GM21717 (cell line): ENCODE results near the gene STON1.
"Not testable (repeated sequence)": the region's sequence is repeated elsewhere in the genome, so short reads cannot be mapped to it uniquely, and the experiment has no call there.

Experiments
- ATAC-seq: cut with Tn5 transposase; IDR thresholded peaks from one replicate; pipeline ENCODE4 v1.9.1; 2021; ENCODE audit warnings: mild to moderate bottlenecking, moderate library complexity; ENCODE audit not compliant: unreplicated experiment

The STON1 gene

DNA sequence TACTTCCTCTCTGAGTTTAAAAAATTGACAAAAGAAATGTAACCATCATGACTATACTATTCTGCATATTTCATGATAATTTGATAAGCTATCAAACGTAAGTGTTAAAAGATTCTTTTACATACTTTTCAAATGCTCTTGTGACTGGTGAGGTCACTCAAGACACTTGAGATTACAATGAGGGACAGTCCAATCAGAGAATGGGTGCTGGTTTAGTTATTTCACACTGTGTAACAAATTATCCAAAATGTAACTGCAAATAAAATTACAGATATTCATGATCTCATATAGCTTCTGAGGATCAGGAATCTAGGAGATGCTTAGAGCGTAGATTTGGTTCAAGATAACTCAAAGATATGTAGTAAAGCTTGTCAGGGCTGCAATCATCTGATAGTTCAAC is 83.3 kb downstream of the STON1 start:
- no peak for ATAC-seq

DNA sequence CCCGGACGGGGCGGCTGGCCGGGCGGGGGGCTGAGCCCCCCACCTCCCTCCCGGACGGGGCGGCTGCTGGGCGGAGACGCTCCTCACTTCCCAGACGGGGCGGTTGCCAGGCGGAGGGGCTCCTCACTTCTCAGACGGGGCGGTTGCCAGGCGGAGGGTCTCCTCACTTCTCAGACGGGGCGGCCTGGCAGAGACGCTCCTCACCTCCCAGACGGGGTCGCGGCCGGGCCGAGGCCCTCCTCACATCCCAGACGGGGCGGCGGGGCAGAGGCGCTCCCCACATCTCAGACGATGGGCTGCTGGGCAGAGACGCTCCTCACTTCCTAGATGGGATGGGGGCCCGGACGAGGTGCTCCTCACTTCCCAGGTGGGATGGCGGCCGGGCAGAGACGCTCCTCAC is 84.6 kb downstream of the STON1 start:
- not testable (repeated sequence) for ATAC-seq

GRCh38 chr2:48617618-48618017 is 87.7 kb downstream of the STON1 start, which contains the start of gene GTF2A1L:
GTF2A1L (plus strand) TSS chr2:48617856; CDS start chr2:48617875, 19 bp downstream.
- ATAC-seq: no peak

GRCh38 chr2:48619526-48619925 is 89.6 kb downstream of the STON1 start:
- ATAC-seq: no peak

GRCh38 chr2:48620604-48621003 is 90.7 kb downstream of the STON1 start:
- ATAC-seq: no peak

GRCh38 chr2:48622691-48623090 is 92.7 kb downstream of the STON1 start:
- ATAC-seq: not testable (repeated sequence)

DNA sequence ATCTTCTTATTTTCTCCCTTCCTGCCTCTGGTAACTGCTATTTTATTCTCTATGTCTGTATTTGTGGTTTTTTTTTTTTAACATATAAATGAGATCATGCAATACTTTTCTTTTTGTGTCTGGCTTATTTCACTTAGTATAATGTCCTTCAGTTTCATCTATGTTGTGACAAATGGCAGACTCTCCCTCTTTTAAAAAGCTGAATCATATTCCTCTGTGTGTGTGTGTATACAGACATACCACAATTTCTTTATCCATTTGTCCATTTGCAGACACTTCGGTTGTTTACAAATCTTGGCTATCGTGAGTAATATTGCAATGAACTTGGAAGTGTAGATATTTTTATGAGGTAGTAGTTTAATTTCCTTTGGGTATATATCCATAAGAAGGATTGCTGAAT is 94.7 kb downstream of the STON1 start:
- no peak for ATAC-seq

DNA sequence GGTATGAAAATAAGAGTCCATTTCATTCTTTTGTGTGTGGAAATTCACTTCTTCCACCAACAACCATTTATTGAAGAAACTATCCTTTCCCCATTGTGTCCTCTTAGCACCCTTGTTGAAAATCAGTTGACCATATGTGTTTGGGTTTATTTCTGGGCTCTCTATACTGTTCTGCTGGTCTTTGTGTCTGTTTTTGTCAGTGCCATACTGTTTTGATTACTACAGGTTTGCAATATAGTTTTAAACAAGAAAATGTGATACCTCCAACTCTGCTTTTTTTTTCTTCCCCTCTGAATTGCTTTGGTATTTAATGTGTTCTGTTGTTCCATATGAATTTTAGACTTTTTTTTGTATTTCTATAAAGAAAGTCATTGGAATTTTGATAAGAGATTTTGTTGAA is 96.1 kb downstream of the STON1 start:
- ATAC-seq: no peak

DNA sequence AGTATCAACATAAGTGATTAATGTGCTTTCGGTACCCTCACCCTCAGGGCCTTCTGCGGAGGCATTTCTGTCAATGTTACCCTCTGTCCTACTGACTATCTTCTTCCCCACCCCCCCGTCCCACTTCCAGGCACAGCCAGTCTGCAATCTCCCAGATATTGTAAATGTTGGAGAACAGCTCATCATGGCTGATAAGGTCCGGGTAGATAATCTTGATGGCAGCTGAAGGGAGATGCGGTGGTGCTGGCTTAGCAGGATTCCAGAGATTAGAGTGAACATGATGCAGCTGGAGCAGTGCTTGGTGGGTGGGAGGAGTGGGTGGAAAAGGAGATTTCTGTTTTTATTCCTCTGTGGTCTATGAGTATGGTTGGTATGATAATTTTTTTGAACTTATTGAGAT is 103.2 kb downstream of the STON1 start:
- no peak for ATAC-seq

GRCh38 chr2:48635786-48636185 is 105.8 kb downstream of the STON1 start:
- no peak for ATAC-seq

GRCh38 chr2:48638261-48638660 is 108.3 kb downstream of the STON1 start:
- ATAC-seq: no peak
